Prostate gland (tissue), 2 donors: ENCODE measurements around the gene PLPP1.

Experiments
- POLR2A ChIP-seq: fragments of 450-650 bp; IDR thresholded peaks from one replicate; pipeline ENCODE4 v1.6.1; 2016; ENCODE audit warnings: antibody characterized with exemption, mild to moderate bottlenecking
- POLR2AphosphoS5 ChIP-seq: sonication (generic); formaldehyde crosslinking; IDR thresholded peaks from one replicate; pipeline ENCODE4 v1.6.1; 2017; ENCODE audit warnings: antibody characterized with exemption
- TF ChIP-seq, protein P1 (sequence below), 4 experiments: fragments of 200-600 bp in 2 of 4; fragments of 450-650 bp in 2 of 4; sonication (generic) in 2 of 4; IDR thresholded peaks; 1 replicate in 3 of 4; 2 replicates in 1 of 4; pipeline ENCODE4 v1.5.1; 2016 to 2019; ENCODE audit warnings: antibody characterized with exemption in 4 of 4, mild to moderate bottlenecking in 2 of 4, moderate library complexity in 2 of 4

GRCh38 chr5:55472642-55473041 is 62.1 kb downstream of the PLPP1 start:
- TF ChIP-seq POLR2A (no peak), POLR2AphosphoS5 (no peak)
- TF ChIP-seq, protein P1, sequence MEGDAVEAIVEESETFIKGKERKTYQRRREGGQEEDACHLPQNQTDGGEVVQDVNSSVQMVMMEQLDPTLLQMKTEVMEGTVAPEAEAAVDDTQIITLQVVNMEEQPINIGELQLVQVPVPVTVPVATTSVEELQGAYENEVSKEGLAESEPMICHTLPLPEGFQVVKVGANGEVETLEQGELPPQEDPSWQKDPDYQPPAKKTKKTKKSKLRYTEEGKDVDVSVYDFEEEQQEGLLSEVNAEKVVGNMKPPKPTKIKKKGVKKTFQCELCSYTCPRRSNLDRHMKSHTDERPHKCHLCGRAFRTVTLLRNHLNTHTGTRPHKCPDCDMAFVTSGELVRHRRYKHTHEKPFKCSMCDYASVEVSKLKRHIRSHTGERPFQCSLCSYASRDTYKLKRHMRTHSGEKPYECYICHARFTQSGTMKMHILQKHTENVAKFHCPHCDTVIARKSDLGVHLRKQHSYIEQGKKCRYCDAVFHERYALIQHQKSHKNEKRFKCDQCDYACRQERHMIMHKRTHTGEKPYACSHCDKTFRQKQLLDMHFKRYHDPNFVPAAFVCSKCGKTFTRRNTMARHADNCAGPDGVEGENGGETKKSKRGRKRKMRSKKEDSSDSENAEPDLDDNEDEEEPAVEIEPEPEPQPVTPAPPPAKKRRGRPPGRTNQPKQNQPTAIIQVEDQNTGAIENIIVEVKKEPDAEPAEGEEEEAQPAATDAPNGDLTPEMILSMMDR (IDR thresholded peaks at IDR 0.05): no peak
